Muscle layer of duodenum (tissue), 2 donors: Measurements from ENCODE around the gene INSR.

Experiments used
- H3K27ac ChIP-seq: one replicate; pipeline ENCODE4 v1.7.0; 2013; ENCODE audit warnings: mild to moderate bottlenecking, low read length
- H3K27me3 ChIP-seq: one replicate; pipeline ENCODE4 v1.7.0; 2013; ENCODE audit warnings: low read depth, mild to moderate bottlenecking, control low read depth, low read length
- H3K36me3 ChIP-seq, 2 donors: one replicate each; pipeline ENCODE4 v1.7.0; 2013; ENCODE audit warnings: low read length in 2 of 2, control low read depth in 1 of 2, mild to moderate bottlenecking in 1 of 2; ENCODE audit not compliant: insufficient read depth in 2 of 2, control insufficient read depth in 1 of 2
- H3K4me1 ChIP-seq, 2 donors: one replicate each; pipeline ENCODE4 v1.7.0; 2013; ENCODE audit warnings: low read length in 2 of 2, mild to moderate bottlenecking in 2 of 2, control low read depth in 1 of 2, moderate library complexity in 1 of 2; ENCODE audit not compliant: insufficient read depth in 2 of 2, control insufficient read depth in 1 of 2
- H3K4me3 ChIP-seq, 2 donors: one replicate each; pipeline ENCODE4 v1.7.0; 2013; ENCODE audit warnings: low read length in 2 of 2, low read depth in 1 of 2, mild to moderate bottlenecking in 1 of 2
- H3K9me3 ChIP-seq, 2 donors: one replicate each; pipeline ENCODE4 v1.7.0; 2013; ENCODE audit warnings: low read length in 2 of 2, control low read depth in 1 of 2, mild to moderate bottlenecking in 1 of 2; ENCODE audit not compliant: control insufficient read depth in 1 of 2
- donor health status: healthy.

Gene INSR

GRCh38 chr19:7294558-7295212 lies 471 bp upstream of the INSR start:
- peak overlapping the region; percentile 56 for H3K27ac ChIP-seq
- no peaks in the 10 kb centered on the region for H3K9me3 ChIP-seq
- H3K36me3 ChIP-seq: no peaks in the 10 kb centered on the region
- peaks cover 3 to 16% of the 10 kb centered on the region in 2 donors for H3K4me1 ChIP-seq
- H3K4me3 ChIP-seq: peak overlapping the region; percentile 74 to 75
- H3K27me3 ChIP-seq: no peaks in the 10 kb centered on the region

- no peaks in the 10 kb centered on the region for H3K27me3 ChIP-seq
- H3K4me3 ChIP-seq: peak overlapping the region; percentile 70 to 75
- H3K4me1 ChIP-seq: peaks cover 3 to 20% of the 10 kb centered on the region in 2 donors
- H3K27ac ChIP-seq: no peak overlapping the region
- H3K9me3 ChIP-seq: no peaks in the 10 kb centered on the region
- no peaks in the 10 kb centered on the region for H3K36me3 ChIP-seq
Observed at GRCh38 chr19:7292950-7293761, 1.1 kb downstream of the INSR start.

- no peaks in the 10 kb centered on the region for H3K9me3 ChIP-seq
- H3K27me3 ChIP-seq: no peaks in the 10 kb centered on the region
- H3K36me3 ChIP-seq: no peaks in the 10 kb centered on the region
- peaks cover 3 to 24% of the 10 kb centered on the region in 2 donors for H3K4me1 ChIP-seq
- H3K27ac ChIP-seq: no peak overlapping the region
- H3K4me3 ChIP-seq: peak overlapping the region; percentile 70 to 75
Observed at GRCh38 chr19:7292352-7292949, 1.8 kb downstream of the INSR start.

- peaks cover 3 to 16% of the 10 kb centered on the region in 2 donors for H3K4me1 ChIP-seq
- no peaks in the 10 kb centered on the region for H3K36me3 ChIP-seq
- no peak overlapping the region for H3K27ac ChIP-seq
Observed at GRCh38 chr19:7288977-7289376, 5.2 kb downstream of the INSR start.

GRCh38 chr19:7288131-7288530 lies 6.1 kb downstream of the INSR start:
- Histone ChIP-seq H3K36me3 (no peaks in the 10 kb centered on the region), H3K4me1 (peaks cover 3 to 16% of the 10 kb centered on the region in 2 donors), H3K9me3 (no peaks in the 10 kb centered on the region), H3K4me3 (no peak overlapping the region), H3K27ac (no peak overlapping the region), H3K27me3 (no peaks in the 10 kb centered on the region)

More at GRCh38 chr19:7288977-7289376, 5.2 kb downstream of the INSR start:
- H3K9me3 ChIP-seq: no peaks in the 10 kb centered on the region
- no peak overlapping the region for H3K4me3 ChIP-seq
- H3K27me3 ChIP-seq: no peaks in the 10 kb centered on the region

GRCh38 chr19:7287722-7288121 lies 6.5 kb downstream of the INSR start:
- H3K4me1 ChIP-seq: peaks cover 2 to 12% of the 10 kb centered on the region in 2 donors
- no peaks in the 10 kb centered on the region for H3K27me3 ChIP-seq
- H3K4me3 ChIP-seq: no peak overlapping the region
- H3K36me3 ChIP-seq: no peaks in the 10 kb centered on the region
- no peaks in the 10 kb centered on the region for H3K9me3 ChIP-seq
- no peak overlapping the region for H3K27ac ChIP-seq

- Histone ChIP-seq H3K9me3 (no peaks in the 10 kb centered on the region), H3K27ac (no peak overlapping the region), H3K36me3 (no peaks in the 10 kb centered on the region), H3K4me1 (no peaks in the 10 kb centered on the region), H3K27me3 (no peaks in the 10 kb centered on the region), H3K4me3 (no peak overlapping the region)
Observed at GRCh38 chr19:7280940-7281666, 13.1 kb downstream of the INSR start.

GRCh38 chr19:7272856-7273578 lies 21.2 kb downstream of the INSR start:
- H3K27me3 ChIP-seq: no peaks in the 10 kb centered on the region
- no peaks in the 10 kb centered on the region for H3K4me1 ChIP-seq
- no peaks in the 10 kb centered on the region for H3K9me3 ChIP-seq
- H3K27ac ChIP-seq: no peak overlapping the region
- H3K4me3 ChIP-seq: no peak overlapping the region
- H3K36me3 ChIP-seq: peaks cover 0 to under 1% of the 10 kb centered on the region in 2 donors

- Histone ChIP-seq H3K36me3 (peaks cover 14 to 15% of the 10 kb centered on the region in 2 donors), H3K4me1 (no peaks in the 10 kb centered on the region), H3K4me3 (no peak overlapping the region), H3K27me3 (no peaks in the 10 kb centered on the region), H3K27ac (no peak overlapping the region), H3K9me3 (no peaks in the 10 kb centered on the region)
Observed at GRCh38 chr19:7268705-7269098, 25.5 kb downstream of the INSR start.

GRCh38 chr19:7267792-7268704 lies 26.2 kb downstream of the INSR start:
- Histone ChIP-seq H3K27ac (no peak overlapping the region), H3K4me3 (no peak overlapping the region), H3K36me3 (peaks cover 14 to 15% of the 10 kb centered on the region in 2 donors), H3K9me3 (no peaks in the 10 kb centered on the region), H3K4me1 (peaks cover 0 to 5% of the 10 kb centered on the region in 2 donors), H3K27me3 (no peaks in the 10 kb centered on the region)
